ENCODE data around the gene MAP3K2. TPM values are rescaled to one million over a fixed set of nuclear protein-coding genes. Genes with fewer than 3 reads are reported as not detected.

MAP3K2 gene
- total RNA-seq, 2 donors from 2014 or later: 61.6 to 63.8 TPM

- Histone ChIP-seq H3K27ac (no peak within 1 kb of the TSS), H3K4me1 (replicated peaks) (peaks cover 10% of the 10 kb centered on the region), H3K9me3 (no peaks in the 10 kb centered on the region), H3K4me3 (no peak within 1 kb of the TSS), H3K36me3 (no peaks in the 10 kb centered on the region), H3K27me3 (replicated peaks; ENCODE audit: insufficient read depth) (peaks cover 9% of the 10 kb centered on the region)
- intact Hi-C loops (cut with DNase I): no loop called here
- no peak for DNase-seq (ENCODE audit: low spot score)
- TF ChIP-seq POLR2A (IDR thresholded peaks at IDR 0.05): no peak
- TF ChIP-seq POLR2AphosphoS5 (IDR thresholded peaks at IDR 0.05): no peak
- no peak for TF ChIP-seq CTCF (IDR thresholded peaks at IDR 0.05)
- WGBS: 86% methylated on average over 16 of the region's 16 CpGs
These were observed 30.7 kb upstream of the MAP3K2 start, which contains the start of gene PROC for GRCh38 chr2:127418300-127419111. Gene PROC, plus strand, starts transcription at chr2:127418427. Its CDS starts 1,516 bp downstream, at chr2:127419943.

- Histone ChIP-seq H3K4me3 (no peak overlapping the region), H3K9me3 (no peaks in the 10 kb centered on the region), H3K27me3 (replicated peaks; ENCODE audit: insufficient read depth) (peaks cover 1% of the 10 kb centered on the region), H3K36me3 (no peaks in the 10 kb centered on the region), H3K4me1 (replicated peaks) (peaks cover 2% of the 10 kb centered on the region), H3K27ac (no peak overlapping the region)
- intact Hi-C loops (cut with DNase I): no loop called here
- DNase-seq (ENCODE audit: low spot score): no peak
- 87% methylated on average over 8 of the region's 8 CpGs for WGBS
- TF ChIP-seq CTCF (IDR thresholded peaks at IDR 0.05): no peak
- TF ChIP-seq POLR2AphosphoS5 (IDR thresholded peaks at IDR 0.05): no peak
- TF ChIP-seq POLR2A (IDR thresholded peaks at IDR 0.05): no peak
These were observed 29.6 kb upstream of the MAP3K2 start for GRCh38 chr2:127417406-127417805.

- intact Hi-C loops (cut with DNase I): no loop called here
- WGBS: 29% methylated on average over 4 of the region's 4 CpGs
- Histone ChIP-seq H3K4me1 (replicated peaks) (peaks cover 2% of the 10 kb centered on the region), H3K27me3 (replicated peaks; ENCODE audit: insufficient read depth) (no peaks in the 10 kb centered on the region), H3K36me3 (no peaks in the 10 kb centered on the region), H3K4me3 (peak overlapping the region; percentile 30 to 38), H3K27ac (no peak overlapping the region), H3K9me3 (no peaks in the 10 kb centered on the region)
- TF ChIP-seq POLR2AphosphoS5 (IDR thresholded peaks at IDR 0.05) (no peak), POLR2A (IDR thresholded peaks at IDR 0.05) (no peak), CTCF (IDR thresholded peaks at IDR 0.05) (no peak)
- no peak for DNase-seq (ENCODE audit: low spot score)
These were observed 28.8 kb upstream of the MAP3K2 start for GRCh38 chr2:127416506-127417001.

GRCh38 chr2:127415593-127416505 is 28.1 kb upstream of the MAP3K2 start:
- Histone ChIP-seq H3K36me3 (no peaks in the 10 kb centered on the region), H3K27ac (no peak overlapping the region), H3K9me3 (no peaks in the 10 kb centered on the region), H3K27me3 (replicated peaks; ENCODE audit: insufficient read depth) (no peaks in the 10 kb centered on the region), H3K4me3 (peak overlapping the region; percentile 30 to 38), H3K4me1 (replicated peaks) (peaks cover 2% of the 10 kb centered on the region)
- intact Hi-C loops (cut with DNase I): no loop called here
- TF ChIP-seq POLR2AphosphoS5 (IDR thresholded peaks at IDR 0.05) (no peak), CTCF (IDR thresholded peaks at IDR 0.05) (peak; percentile 32 to 84 (median 54)), POLR2A (IDR thresholded peaks at IDR 0.05) (no peak)
- WGBS: 20% methylated on average over 48 of the region's 55 CpGs
- DNase-seq (ENCODE audit: low spot score): peak; percentile 64

Data from prostate gland (tissue), 2 donors.